HG03432 (cell line): ENCODE data around the gene TENT5C.
A peak's percentile ranks its signal among the peaks of the same experiment; 100 is the strongest.

Experiments
- ATAC-seq: cut with Tn5 transposase; IDR thresholded peaks from one replicate; pipeline ENCODE4 v1.9.1; 2021; ENCODE audit warnings: mild to moderate bottlenecking, moderate library complexity; ENCODE audit not compliant: unreplicated experiment

Gene TENT5C

DNA sequence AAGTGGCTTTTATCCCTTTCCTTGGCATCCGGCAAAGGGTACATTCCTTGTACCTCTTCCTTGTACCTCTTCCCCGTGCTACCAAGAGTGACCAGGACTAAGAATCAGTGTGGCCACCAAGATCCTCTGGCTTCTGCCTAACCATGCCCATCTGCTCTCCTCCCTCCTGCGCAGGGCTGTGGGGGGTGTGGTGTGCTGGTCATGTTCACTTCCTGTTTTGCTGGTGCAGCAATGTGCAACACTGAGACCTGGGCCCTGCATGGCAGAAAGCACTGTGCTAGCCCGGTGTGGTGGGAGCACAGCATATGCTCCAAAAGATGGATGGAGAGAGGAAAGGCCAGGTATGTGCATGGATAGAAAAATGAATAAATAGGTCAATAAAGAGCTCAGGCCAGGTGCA lies 33.3 kb upstream of the TENT5C start:
- peak; percentile 47 for ATAC-seq

DNA sequence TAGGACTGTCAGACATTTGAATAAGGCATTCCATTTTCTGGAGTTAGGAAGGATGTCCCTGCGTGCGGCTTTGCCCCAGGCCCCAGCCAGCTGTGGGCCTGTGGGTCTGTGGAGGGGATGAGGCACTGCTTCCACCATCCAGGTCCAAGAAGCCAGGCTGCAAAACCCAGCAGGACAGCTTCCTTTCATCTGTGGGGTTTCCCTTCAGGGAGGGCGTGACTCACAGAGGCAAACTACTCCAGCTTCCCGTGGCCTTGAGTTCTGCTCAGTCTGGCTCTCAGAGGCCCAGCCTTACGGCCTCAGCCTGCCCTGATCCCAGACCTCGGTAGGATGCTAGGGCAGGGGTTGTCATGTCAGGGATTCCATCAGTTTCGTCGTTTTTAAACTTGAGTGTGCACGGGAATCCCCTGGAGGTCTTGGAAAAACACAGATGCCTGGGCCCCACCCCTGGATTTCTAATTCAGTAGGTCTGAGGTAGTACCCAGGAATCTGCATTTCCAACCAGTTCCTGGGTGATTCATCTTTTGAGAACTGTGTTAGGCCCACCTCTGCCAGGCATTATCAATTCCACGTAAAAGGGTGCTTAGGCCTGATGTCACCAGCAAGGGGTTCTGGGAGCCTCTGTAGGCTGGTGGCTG lies 32.3 kb upstream of the TENT5C start:
- no peak for ATAC-seq

DNA sequence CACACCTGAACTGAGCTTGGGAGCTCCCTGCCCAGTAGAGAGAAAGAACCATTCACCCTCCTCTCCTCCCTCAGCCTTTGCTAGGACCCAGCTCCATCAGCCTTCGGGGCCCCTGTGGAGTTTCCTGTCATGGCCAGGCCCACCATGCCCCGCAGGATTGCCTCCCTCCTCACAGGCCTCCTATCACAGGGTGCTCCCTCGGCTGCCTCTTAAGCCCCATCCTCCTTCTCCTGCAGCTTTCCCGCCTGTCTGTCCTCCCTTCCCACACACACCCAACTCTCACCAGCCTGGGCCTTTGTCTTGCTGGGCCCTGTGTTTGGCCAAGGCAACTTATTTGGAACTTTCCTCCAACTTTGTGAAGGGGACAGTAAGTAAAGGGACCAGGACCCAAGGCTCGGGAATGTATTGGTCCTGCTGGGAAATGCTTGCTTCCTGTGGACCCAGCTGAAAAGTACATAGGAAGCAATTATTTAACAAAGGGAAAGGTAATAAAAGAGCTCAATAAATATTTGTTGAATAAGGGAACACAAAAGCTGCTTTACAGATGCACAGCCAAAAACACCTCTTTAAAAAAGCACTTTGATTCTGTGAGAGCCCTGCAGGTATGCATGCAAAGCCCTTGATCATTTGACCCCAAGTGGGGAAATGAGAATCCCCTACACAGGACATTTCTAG lies 31.6 kb upstream of the TENT5C start:
- no peak for ATAC-seq

DNA sequence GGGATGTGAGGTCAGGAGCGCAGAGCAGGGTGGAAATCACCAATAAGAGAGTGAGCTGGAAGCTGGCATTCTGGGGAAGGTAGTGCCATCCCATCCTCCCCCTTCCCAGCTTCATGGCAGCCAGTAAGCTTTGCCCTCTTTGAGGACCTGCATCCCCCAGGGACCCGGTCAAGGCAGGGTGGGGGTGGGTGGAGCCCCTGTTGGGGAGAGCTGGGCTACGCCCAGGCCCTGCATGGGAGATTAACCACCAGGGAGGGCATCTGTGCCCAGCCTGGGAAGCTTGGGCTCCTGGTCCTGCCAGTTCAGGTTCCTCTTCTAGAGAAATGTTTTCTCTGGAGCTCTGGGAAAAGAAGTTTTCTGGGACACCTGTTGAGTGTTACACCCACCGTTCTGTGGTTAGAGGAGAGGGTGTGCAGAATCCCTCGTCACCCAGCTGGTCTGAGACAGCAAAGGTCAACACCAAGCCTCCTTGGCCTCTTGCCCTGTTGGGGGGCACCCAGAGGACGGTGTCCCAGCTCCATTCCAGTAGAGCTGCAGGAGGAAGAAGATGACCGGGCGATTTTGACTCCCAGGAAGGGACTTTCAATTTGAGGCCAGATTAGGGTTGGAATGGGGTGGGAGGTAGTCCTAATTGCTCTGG lies 30.1 kb upstream of the TENT5C start:
- ATAC-seq = no peak

DNA sequence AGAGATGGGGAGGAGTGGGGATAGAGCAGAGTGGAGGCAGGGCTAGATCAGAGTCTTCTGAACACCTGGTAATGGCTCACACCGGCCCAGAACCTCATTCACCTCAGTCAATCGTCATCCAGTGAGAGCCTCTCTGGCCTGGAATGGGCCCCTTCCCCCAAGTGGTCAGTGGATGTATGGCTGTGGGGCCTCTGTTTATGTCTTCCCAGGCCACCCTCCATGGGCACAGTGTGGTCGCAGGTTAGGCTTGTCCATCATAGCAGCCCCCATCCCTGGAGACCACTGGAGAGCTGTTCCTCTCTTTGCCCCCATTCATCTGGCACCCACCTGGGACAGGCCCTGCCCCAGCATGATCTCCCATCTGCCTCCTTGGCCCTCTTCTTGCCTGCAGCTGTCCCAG lies 29.6 kb upstream of the TENT5C start:
- ATAC-seq = no peak

DNA sequence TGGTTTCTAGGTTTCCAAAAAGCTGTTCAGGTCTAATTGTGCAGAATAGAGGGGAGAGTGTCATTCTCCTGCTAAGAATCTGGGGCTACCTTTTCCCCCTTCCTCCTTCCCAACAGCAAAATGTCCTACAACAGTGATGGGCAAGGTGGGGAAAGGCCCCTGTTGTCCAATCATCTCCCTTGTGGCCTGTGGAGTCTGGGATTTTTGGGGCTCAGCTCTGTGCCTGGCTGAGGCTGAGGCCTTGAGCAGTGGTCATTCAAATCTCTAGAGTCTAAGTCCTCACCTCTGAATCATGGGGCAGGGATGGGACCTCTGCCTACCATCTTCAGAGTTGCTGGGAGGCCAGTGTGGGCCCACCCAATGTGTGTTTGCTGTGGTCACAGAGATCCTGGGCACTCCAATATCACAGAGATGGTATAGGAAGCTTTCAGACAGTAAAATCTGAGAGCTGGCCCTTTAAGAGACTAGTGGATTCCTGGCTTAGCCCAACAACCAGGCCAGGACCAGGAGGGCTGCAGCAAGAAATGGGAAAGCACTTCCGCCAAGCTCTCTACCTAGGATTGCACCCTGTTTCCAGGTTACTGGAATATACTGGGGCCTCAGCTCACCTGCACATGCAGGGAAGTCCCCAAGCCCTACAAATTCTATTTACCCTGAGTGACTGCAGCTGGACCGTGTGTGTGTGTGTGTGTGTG lies 28.5 kb upstream of the TENT5C start:
- no peak for ATAC-seq

DNA sequence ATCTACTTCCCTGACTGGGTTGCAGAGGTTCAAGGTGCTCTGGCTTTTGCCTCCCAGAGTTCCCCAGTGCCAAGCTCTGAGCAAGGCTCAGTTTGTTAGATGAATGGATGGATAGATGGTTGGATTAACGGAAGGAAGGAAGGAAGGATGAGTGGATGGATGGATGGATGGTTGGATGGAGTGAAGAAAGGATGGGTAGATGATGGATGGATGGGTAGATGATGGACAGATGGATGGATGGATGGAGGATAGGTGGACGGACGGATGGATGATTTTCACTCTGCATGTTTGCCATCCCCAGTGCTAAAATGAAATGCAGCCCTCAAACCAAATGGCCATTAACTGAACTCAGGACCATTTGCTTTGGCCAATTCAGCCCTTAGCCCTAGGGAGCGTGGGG lies 27.4 kb upstream of the TENT5C start:
- no peak for ATAC-seq

DNA sequence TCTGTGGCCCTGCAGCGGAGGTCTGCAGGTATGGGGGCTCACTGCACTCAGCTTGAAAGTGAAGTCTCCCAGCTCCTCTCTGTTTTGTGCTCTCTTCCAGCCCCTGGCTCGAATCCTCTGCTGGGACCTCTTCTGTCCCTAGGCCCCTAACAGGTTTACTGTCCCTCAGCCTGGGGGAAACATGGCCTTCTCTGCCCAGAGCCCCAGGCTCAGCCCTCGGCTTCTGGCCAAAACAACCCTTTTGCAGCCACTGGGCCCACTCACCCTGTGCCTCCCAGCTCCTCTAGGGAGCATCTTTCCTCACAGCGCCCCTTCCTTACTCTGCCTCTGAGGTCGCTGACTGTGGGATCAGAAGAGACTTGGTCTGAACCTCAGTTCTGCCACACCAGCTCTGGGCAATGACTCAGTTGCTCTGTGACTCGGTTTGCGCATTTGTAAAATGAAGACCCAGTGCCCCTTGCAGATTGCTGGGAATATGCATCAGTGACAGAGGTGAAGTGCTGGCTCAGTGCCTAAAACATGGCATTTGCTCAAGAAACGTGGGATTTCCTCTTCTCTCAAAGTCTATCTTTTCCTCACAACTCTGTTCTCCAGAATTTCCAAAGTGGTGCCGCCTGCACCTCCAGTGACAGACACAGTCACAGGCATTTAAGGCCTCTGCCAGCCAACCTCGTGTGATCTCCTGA lies 26.5 kb upstream of the TENT5C start:
- ATAC-seq = no peak

DNA sequence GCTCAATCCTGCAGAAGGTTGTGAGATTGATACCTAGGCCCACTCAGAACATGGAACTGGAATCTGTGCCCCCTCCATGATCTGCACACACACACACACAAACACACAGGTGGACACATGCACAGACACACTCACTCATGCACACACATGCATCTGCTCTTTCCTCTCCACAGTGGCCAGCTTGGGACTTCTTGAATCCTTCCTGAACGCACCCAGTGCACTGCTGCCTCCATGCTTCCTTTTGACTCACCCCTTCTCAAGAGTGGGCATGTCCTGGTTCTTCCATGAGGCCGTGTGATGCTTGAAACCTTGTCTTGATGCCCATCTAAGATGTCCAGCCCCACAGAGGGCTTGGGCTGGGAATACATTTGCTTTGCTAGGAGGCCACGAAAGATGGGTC lies 25.4 kb upstream of the TENT5C start:
- ATAC-seq = no peak

DNA sequence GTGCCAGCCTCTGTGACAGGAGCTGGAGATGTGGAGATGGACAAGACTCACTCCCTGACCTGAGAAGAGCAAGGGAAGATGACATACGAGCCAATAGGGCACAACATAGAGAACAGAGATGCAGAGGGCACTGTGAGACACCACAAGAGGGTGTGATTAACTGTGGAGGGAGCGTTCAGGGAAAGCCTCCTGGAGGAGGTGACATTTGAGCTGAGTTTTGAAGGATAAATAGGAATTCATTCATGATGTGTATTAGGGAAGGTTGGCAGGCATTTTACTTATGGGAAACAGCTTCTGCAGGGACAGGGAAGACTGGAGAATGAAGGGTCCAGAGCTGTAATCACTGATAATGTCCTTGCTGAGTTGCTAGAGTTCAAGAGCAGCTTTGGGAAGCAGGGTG lies 25.0 kb upstream of the TENT5C start:
- ATAC-seq = no peak

DNA sequence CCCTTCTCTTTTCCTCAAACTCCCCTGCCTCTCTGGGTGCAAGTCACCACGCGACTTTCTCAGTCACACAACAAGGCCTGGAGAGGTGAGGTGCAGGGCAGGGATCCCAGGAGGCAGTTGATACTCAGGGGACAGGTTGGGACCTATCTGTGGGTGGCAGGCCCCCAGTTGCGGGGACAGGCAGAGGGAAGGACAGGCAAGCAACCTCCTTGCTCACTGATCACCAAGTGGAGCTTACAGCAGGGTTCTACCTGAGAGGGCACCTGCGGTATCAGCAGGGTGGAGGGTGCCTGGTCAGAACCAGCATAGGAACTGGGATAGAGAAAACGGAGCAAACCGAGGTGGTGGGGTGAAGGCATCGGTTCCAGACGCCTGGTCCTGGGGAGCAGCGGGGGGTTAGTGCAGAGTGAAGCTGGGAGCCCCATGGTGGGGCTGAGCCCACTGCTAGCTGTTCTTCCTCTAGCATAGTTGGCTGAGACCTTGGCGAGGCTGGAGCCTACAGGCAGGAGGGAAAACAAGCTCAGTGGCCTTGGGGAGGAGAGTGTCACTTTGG lies 24.4 kb upstream of the TENT5C start:
- ATAC-seq = no peak

DNA sequence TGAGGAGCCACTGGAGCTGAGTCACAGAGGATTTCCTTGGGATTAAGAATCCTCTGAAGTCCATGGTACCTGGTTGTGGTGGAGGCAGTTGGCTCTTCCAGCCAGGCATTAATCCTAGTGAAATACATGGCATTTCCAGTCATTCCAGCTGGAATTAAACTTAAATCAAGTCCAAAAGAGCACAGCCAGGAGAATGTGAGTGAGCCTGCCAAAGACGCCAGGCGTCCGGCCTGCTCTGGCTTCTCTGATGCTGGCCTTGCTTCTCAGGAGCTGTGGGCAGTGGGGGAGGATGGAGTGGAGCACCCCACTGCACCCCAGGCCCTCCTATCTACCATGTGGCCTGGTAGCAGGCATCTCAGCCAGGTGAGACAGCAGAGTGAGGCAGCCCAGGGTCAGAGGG lies 23.4 kb upstream of the TENT5C start:
- no peak for ATAC-seq

DNA sequence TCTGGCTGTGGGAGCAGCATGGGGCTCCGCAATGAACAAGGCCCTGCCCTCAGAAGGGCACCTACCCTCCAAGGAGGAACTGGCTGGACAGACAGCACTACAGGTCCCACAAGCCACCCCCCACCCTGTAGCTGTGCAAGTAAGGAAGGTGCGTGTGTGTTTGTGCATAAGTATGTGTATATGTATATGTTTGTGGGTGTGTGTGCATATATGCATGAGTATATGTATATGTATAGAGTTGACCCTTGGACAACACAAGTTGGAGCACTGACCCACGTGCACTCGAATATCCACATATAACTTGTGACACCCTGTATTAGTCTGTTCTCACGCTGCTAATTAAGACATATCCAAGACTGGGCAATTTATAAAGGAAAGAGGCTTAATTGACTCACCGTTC lies 22.6 kb upstream of the TENT5C start:
- ATAC-seq = no peak

DNA sequence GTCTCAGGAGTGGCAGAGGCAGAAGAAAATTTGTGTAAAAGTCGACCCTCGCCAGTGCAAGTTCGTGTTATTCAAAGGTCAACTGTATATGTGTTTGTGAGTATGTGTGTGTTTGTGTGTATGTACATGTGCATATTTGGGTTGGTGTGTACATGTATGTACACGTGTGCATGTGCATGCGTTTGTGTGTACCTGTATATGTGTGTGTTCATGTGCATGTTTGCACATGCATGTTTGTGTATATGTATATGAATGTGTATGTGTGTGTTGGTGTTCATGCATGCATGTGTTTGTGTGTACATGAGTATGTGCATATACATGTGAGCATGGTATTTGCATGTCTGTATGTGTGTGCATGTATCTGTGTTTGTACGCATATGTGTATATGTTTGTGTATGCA lies 21.7 kb upstream of the TENT5C start:
- ATAC-seq = no peak

DNA sequence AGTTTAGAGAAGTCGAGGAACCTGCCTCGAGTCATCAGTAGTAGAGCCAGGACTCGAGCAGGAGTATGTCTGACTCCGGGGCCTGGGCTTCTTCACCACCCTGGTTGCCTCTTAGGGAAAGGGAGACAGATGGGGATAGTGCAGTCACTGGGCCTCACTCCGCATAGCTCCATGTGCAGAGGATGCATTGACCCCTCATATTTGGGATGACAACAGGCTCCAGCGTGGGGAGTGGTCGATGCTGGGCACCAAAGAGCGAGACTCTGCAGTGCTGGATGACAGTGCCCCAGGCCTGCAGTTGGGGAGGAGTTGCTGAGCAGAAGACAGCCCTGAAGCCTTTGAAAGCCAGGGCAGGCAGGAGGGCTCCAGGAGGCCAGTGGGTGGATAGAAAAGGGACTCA lies 20.8 kb upstream of the TENT5C start:
- ATAC-seq = no peak

DNA sequence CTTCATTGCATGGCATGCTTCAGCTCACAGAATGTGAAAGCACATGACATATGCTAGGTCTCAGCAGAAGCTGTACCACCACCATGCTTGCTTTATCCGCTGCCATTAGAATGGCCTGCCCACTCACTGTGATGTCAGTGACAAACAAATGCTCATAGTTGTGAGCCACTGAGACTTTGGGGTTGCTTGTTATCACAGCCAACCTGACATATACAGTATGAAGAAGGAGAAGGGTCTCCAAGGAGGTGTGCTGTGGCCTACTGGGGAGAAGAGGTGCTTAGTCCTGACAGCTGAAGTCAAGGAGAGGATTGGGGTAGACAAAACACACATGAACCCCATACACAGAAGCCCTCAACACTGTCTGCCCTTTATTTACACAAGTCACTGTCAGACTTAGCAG lies 19.5 kb upstream of the TENT5C start:
- no peak for ATAC-seq

DNA sequence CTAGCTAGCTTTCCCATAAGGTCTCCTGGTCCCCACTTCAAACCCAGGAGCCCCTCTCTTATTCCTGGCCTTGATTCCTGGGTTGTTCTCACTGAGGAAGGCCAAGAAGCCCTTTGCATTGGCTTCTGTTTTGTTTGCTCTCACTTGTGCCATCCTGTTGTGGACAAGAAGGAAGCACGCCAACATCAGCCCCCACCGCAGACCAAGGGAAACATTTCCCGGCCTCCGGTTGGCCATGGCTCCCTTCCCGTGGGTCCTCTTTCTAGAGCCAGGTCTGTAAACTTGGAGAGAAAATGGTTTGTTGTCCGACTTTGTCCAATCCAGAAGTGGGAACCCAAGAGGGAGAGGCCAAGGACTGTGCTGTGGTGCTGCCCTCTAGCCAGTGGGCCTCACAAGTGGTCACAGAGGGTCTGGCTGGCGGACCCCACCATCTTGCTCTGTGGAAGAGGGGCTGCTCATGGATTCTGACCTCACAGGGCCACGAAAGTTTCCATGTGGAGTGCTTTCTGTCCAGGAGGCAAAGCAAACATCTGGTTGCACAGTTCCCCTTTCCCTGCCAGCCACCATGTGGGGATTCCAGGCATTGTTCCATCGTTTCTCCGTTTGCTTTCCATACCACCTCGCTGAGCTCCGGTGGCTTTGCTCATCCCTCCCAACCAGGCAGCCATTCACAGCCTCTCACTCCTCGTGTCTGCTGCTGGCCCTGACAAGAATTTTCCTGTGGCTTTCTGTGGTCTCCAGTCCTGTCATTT lies 18.9 kb upstream of the TENT5C start:
- no peak for ATAC-seq

DNA sequence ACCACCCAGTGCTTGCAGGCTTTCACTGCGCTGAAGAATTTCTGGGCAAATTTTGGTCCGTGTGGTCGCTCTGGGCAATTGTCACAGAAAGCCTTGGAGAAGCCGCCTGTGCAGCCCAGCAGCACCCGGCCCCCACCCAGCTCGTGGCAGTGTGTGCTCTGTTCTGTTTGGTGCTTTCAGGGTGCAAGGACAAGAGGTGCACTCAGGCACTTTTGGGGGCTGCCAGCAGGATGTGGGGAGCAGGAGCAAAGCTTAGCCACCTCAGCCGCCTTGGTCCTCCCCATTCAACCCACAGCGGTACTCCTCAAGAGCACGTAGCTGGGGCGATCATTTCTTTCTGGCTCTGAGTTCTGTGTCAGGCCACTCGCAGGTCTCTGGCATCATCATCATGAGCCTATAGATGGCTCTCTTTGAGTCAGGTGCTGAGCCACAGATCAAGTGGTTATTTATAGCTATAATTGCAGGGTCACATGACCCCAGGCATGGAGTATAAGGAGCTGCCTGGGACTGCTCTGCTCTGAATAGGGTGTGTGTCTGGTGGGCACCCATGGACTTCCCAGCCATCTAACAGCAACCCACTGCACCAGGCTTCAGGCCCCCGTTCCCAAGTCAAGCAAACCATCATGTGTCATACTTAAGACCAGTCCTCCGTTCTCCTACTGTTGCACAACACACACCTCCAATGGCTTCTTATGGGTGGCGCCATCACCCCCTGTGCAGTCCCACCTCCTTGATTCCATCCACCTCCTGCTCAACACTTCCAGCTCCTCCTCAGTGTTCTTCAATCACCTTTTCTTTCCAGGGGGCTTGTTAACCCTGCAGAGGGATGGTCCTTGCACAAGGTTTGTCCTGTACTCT lies 18.1 kb upstream of the TENT5C start:
- ATAC-seq = no peak

DNA sequence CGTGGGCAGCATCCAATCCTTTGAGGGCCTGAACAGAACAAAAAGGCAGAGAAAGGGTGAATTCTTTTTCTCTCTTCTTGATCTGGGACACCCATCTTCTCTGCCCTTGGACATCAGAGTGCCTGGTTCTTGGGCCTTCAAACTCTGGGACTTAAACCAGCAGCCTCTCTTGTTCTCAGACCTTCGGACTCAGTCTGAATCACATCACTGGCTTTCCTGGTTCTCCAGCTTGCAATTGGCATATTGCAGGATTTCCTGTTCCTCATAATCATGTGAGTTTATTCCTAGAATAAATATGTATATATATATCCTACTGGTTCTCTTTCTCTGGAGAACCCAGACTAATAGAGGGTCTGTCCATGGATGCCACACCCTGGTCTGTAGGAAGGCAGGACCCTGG lies 16.3 kb upstream of the TENT5C start:
- no peak for ATAC-seq
